ENCODE measurements around the gene FBXO7.

The FBXO7 gene

DNA sequence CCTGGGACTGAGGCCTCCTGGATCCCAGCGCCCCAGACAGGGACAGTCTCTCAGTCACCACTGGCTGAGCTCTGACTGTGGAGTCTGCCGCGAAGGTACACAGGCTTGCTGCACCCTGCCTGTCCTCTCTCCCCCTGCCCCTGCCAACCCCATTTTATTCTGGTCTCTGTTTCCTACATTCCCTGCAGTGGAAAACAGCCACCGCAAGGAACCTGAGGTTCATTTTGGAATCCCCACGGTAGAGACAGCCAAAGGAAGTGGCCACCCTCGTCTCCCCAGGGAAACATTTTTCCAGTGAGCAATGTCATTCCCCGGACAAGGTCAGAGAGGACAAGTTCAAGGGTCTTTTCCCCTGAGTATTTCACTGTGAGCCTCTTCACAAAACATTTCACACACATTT, 56.6 kb downstream of the FBXO7 start:
- TF ChIP-seq, protein P1, sequence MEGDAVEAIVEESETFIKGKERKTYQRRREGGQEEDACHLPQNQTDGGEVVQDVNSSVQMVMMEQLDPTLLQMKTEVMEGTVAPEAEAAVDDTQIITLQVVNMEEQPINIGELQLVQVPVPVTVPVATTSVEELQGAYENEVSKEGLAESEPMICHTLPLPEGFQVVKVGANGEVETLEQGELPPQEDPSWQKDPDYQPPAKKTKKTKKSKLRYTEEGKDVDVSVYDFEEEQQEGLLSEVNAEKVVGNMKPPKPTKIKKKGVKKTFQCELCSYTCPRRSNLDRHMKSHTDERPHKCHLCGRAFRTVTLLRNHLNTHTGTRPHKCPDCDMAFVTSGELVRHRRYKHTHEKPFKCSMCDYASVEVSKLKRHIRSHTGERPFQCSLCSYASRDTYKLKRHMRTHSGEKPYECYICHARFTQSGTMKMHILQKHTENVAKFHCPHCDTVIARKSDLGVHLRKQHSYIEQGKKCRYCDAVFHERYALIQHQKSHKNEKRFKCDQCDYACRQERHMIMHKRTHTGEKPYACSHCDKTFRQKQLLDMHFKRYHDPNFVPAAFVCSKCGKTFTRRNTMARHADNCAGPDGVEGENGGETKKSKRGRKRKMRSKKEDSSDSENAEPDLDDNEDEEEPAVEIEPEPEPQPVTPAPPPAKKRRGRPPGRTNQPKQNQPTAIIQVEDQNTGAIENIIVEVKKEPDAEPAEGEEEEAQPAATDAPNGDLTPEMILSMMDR (IDR thresholded peaks at IDR 0.05; ENCODE audit: control extremely low read depth, extremely low read depth, low read depth, missing control alignments), result no peak

DNA sequence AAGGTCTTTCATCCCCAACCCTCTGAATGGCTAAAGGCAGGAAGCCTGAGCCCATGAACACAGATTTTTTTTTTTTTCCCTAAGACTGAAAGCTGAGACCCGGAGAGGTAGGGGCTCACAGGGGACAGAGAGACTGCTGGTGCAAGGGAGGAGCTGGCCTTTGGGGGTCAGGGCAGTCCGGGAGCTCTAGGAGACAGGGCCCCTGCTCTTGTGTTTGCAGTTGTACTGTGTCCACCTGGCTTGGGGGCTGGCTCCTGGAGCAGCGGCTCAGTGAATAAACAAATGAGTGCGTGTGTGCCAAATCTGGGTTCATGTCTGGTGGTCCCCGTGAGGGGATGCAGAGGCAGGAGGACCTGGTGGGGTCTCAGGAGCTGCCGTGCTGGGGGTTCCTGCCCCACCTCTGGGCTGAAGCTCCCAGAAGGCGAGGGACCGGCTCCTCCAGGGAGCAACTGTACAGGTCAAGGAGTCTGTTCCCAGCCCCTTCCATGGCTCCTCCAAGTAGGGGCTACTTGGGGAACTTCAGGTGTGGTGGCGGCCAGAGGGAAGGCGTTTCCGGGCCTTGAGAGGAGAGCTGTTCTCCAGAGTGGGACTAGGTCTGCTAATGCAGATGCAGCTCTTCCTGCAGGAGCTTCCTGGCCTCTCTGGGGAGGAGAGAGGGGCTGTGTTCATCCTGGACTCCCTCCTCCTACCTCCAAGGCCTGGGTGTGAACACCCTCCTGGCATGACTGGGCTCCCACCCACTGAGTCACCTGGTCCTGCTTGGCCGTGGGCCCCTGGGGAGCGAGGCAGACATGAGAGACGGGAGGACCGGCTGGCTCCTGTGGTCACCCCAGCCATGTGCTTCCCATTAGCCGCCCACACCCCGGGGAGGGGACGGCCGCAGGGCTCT, 57.6 kb downstream of the FBXO7 start:
- POLR2A ChIA-PET, result no interaction called here
- no peak for DNase-seq (ENCODE audit: extremely low spot score)
- TF ChIP-seq, protein P1 (IDR thresholded peaks at IDR 0.05; ENCODE audit: control extremely low read depth, extremely low read depth, low read depth, missing control alignments), result no peak
- CTCF ChIA-PET, result interaction anchor here (6.3 kb wide), 1 partner anchor 265 kb away, joined by 68 read pairs; no protein-coding TSS in a partner anchor

More for the DNA sequence above, 56.6 kb downstream of the FBXO7 start:
- no peak for DNase-seq (ENCODE audit: extremely low spot score)
- ChIA-PET POLR2A (no interaction called here), CTCF (interaction anchor here (5.0 to 6.3 kb wide), 2 partner anchors 14 to 266 kb away, joined by 51 to 68 read pairs; no protein-coding TSS in a partner anchor)

DNA sequence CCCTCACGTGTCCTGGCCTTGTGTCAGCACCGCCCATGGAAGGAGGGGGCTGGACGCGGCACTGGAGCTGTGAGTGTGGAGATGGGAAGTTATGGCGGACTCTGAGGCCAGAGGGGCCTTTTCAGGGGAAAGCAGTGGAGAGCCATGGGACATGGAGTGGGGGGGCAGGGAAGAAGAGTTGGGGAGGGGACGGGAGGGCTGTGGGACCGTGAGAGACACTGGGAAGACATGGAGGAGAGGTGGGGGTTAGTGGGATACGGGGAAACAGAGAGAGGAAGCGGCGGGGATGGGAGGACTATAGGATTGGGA, 58.2 kb downstream of the FBXO7 start:
- DNase-seq (ENCODE audit: extremely low spot score), result no peak
- ChIA-PET CTCF (interaction anchor here (6.3 kb wide), 1 partner anchor 264 kb away, joined by 68 read pairs; no protein-coding TSS in a partner anchor), POLR2A (no interaction called here)
- TF ChIP-seq, protein P1 (IDR thresholded peaks at IDR 0.05; ENCODE audit: control extremely low read depth, extremely low read depth, low read depth, missing control alignments), result no peak

DNA sequence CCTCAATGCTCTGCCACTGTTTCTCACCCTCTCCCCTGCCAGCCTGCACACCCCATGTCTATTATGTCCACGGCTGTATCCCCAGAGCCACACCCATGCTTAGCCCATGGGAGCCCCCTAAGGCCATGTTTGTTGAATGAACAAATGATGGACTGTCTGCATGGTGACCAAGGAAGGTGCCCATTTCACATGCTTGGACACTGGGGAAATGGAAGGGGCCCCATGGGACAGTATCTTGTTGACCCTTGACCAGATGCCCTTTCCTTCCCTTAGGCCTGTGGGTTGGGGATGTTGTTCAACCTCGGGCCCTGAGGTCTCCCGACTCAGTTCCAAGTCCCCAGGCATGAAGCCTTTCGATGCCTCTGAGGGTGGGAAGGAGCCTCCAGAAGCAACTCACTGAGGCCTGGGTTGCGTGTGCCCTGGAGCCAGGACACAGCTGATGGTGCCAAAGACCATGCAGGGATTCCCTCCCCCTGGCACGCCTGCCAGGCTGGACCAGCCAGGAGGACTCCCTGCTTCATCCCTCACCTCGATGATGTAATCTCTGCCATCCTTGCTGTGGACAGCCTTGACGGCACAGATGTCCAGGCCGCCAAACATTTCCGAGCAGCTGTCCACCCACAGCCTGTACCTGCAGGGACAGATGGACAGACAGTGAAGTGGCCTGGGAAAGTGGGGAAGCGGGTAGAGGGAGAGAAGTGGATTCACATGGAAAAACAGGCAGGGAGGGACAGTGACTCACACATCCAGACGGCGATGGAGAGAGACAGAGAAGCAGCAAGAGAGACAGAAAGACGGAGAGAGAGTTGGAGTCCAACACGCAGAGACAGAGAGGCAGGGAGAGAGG, 58.9 kb downstream of the FBXO7 start:
- POLR2A ChIA-PET, result no interaction called here

DNA sequence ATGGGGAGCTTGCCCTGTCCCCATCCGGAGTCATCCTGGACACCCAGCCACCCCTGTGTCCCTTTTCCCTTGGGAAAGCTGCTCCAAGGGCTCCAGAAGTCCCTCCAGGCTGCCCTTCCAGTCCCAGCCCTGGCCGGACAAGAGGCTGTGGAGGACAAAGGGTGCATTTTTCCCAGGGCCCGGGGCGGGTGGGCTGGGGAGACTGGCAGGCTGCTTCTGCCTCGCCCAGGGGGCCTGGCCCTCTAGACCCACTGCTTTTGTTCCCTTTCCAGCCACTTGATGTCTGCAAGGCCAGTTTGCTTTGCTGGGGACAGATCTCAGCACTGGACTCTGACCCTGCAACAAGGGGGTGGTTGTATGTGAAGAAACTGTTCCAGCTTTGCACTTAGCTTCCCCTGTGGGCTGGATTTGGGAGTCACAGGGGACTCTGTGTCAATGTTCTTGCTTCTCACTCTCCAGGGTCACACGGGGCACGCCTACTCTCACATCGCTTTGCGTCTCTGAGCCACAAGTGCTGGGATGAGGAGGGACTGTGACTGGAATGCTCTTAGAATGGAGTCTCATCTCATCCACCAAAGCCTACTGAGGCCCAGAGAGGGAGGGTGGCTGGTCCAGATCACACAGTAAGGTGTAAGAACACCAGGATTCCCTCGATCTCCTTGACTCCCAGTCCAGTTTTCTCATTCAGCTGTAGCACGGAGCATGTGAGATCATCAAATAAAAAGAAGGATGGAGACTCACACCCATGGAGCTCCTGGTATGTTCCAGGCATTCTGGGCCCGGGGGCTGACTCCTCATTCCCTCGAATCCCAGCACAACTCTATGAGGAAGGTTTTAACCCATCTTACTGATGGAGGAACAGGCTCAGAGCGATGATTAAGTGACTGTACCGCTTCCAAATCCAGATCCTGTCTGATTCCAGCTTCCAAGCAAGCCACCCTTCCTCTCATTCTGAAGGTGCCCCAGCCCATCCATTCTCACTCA, 59.9 kb downstream of the FBXO7 start:
- ChIA-PET POLR2A (no interaction called here), CTCF (interaction anchor here (1.1 to 1.4 kb wide), 2 partner anchors 10 to 262 kb away, joined by 3 to 5 read pairs; no protein-coding TSS in a partner anchor)
- DNase-seq (ENCODE audit: extremely low spot score), result no peak
- TF ChIP-seq, protein P1 (IDR thresholded peaks at IDR 0.05; ENCODE audit: control extremely low read depth, extremely low read depth, low read depth, missing control alignments), result no peak

More for the DNA sequence above, 58.9 kb downstream of the FBXO7 start:
- TF ChIP-seq, protein P1 (IDR thresholded peaks at IDR 0.05; ENCODE audit: control extremely low read depth, extremely low read depth, low read depth, missing control alignments), result no peak
- CTCF ChIA-PET, result no interaction called here
- no peak for DNase-seq (ENCODE audit: extremely low spot score)
